A673 (cell line): ENCODE results near the gene HIP1R. TPM values are rescaled to one million over a fixed set of nuclear protein-coding genes. Genes with fewer than 3 reads are reported as not detected.

ENCODE experiments used
- BruUV-seq: library from RNA; stranded (reverse); fragments of 400-500 nt; replicated peaks from 2 replicates; lab custom pipeline; 2021; lab: Mats Ljungman, UMichigan
- CTCF ChIA-PET: fragments of 300-600 bp; sonication (Branson Sonifier 250); formaldehyde crosslinking; loops from one replicate; lab custom pipeline; 2022; ENCODE audit warnings: antibody characterized with exemption; lab: Charles Lee
- POLR2A ChIA-PET: fragments of 300-600 bp; sonication (Branson Sonifier 250); formaldehyde crosslinking; loops from one replicate; lab custom pipeline; 2022; ENCODE audit warnings: antibody characterized with exemption; ENCODE audit not compliant: low non-redundant PET; lab: Charles Lee
- DNase-seq: peaks from one replicate; pipeline ENCODE4 v3.0.0-alpha.2; 2015; ENCODE audit warnings: low spot score
- H3K27ac ChIP-seq: fragments of 200-600 bp; sonication (generic); 2 replicates; pipeline ENCODE4 v1.5.1; 2016; ENCODE audit warnings: mixed run types, low read depth, mild to moderate bottlenecking, mixed read lengths, antibody characterized with exemption, low read length; ENCODE audit not compliant: poor library complexity, severe bottlenecking
- H3K27me3 ChIP-seq: fragments of 200-600 bp; sonication (generic); replicated peaks from 2 replicates; pipeline ENCODE4 v1.6.1; 2017; ENCODE audit warnings: mixed run types, low read depth, mild to moderate bottlenecking, mixed read lengths, antibody characterized with exemption, low read length; ENCODE audit not compliant: insufficient read depth, poor library complexity
- H3K36me3 ChIP-seq: fragments of 200-600 bp; sonication (generic); 2 replicates; pipeline ENCODE4 v1.6.1; 2016; ENCODE audit warnings: mixed run types, mild to moderate bottlenecking, mixed read lengths, antibody characterized with exemption, low read length; ENCODE audit not compliant: insufficient read depth, poor library complexity, severe bottlenecking
- H3K4me1 ChIP-seq: fragments of 200-600 bp; sonication (generic); 2 replicates; pipeline ENCODE4 v1.6.1; 2017; ENCODE audit warnings: mixed run types, mild to moderate bottlenecking, mixed read lengths, antibody characterized with exemption, low read length; ENCODE audit not compliant: insufficient read depth, poor library complexity, severe bottlenecking
- H3K4me3 ChIP-seq: fragments of 200-600 bp; sonication (generic); 2 replicates; pipeline ENCODE4 v1.5.1; 2016; ENCODE audit warnings: low read depth, mixed run types, mild to moderate bottlenecking, mixed read lengths, low read length; ENCODE audit not compliant: poor library complexity, severe bottlenecking
- H3K9me3 ChIP-seq: fragments of 200-600 bp; sonication (generic); 2 replicates; pipeline ENCODE4 v1.6.1; 2016; ENCODE audit warnings: mixed run types, low read depth, mild to moderate bottlenecking, mixed read lengths, antibody characterized with exemption, low read length; ENCODE audit not compliant: poor library complexity, severe bottlenecking
- CTCF ChIP-seq: fragments of 300-800, 200-600 bp; sonication (generic); conservative IDR thresholded peaks from 2 replicates; pipeline ENCODE4 v1.5.1; 2017; ENCODE audit warnings: low read depth, mild to moderate bottlenecking, antibody characterized with exemption, low read length, moderate library complexity, mixed read lengths
- EZH2 ChIP-seq: fragments of 200-600 bp; sonication (generic); IDR thresholded peaks from 2 replicates; pipeline ENCODE4 v1.6.1; 2017; ENCODE audit warnings: borderline replicate concordance, low read depth, mild to moderate bottlenecking, mixed read lengths, antibody characterized with exemption, low read length; ENCODE audit not compliant: poor library complexity, severe bottlenecking
- intact Hi-C: fragments of 100-400 bp; cut with micrococcal nuclease; formaldehyde crosslinking; loops from one replicate; pipeline ENCODE4 v1.10.0; 2022; ENCODE audit not compliant: unreplicated experiment
- total RNA-seq: library from RNA; stranded (reverse); gene quantifications from 2 replicates; pipeline ENCODE4 v1.2.3, GENCODE V29; 2021

The HIP1R gene
- total RNA-seq, 1 experiment from 2014 or later, result 30.4 TPM

- Histone ChIP-seq H3K4me1 (peaks cover 16% of the 10 kb centered on the region), H3K9me3 (no peaks in the 10 kb centered on the region), H3K27ac (peak overlapping the region; percentile 56), H3K27me3 (no peaks in the 10 kb centered on the region), H3K36me3 (no peaks in the 10 kb centered on the region), H3K4me3 (peak overlapping the region; percentile 66)
- POLR2A ChIA-PET, result no interaction called here
- intact Hi-C loops, result no loop called here
- DNase-seq, result peak; percentile 75
- no TSS peak for BruUV-seq
- TF ChIP-seq EZH2 (no peak), CTCF (no peak)
- CTCF ChIA-PET, result interaction anchor here (0.6 kb wide), 1 partner anchor 130 kb away, joined by 7 read pairs; the partner anchor contains the start of gene ABCB9
Measured at GRCh38 chr12:122836027-122836921, 1.0 kb downstream of the HIP1R start.

- intact Hi-C loops, result no loop called here
- TF ChIP-seq CTCF (no peak), EZH2 (no peak)
- H3K27me3 ChIP-seq, result no peaks in the 10 kb centered on the region
- POLR2A ChIA-PET, result no interaction called here
- H3K27ac ChIP-seq, result no peak overlapping the region
- H3K36me3 ChIP-seq, result no peaks in the 10 kb centered on the region
- peaks cover 16% of the 10 kb centered on the region for H3K4me1 ChIP-seq
- H3K4me3 ChIP-seq, result peak overlapping the region; percentile 66
- CTCF ChIA-PET, result interaction anchor here (0.6 kb wide), 1 partner anchor 91 kb away, joined by 7 read pairs; no protein-coding TSS in a partner anchor
- DNase-seq, result peak; percentile 29
- no peaks in the 10 kb centered on the region for H3K9me3 ChIP-seq
- no TSS peak for BruUV-seq
Measured at GRCh38 chr12:122837306-122838265, 2.3 kb downstream of the HIP1R start.

- POLR2A ChIA-PET, result no interaction called here
- CTCF ChIA-PET, result no interaction called here
- Histone ChIP-seq H3K36me3 (no peaks in the 10 kb centered on the region), H3K4me1 (peaks cover 16% of the 10 kb centered on the region), H3K9me3 (no peaks in the 10 kb centered on the region), H3K4me3 (no peak overlapping the region), H3K27me3 (no peaks in the 10 kb centered on the region), H3K27ac (no peak overlapping the region)
- TF ChIP-seq CTCF (no peak), EZH2 (no peak)
- intact Hi-C loops, result no loop called here
- no peak for DNase-seq
- no TSS peak for BruUV-seq
Measured at GRCh38 chr12:122838841-122839240, 3.6 kb downstream of the HIP1R start.
